Fibroblast of lung (primary cell): Measurements from ENCODE around the gene COL8A1. TPM values are rescaled to one million over a fixed set of nuclear protein-coding genes. Genes with fewer than 3 reads are reported as not detected.
"Not testable (repeated sequence)": the region's sequence is repeated elsewhere in the genome, so short reads cannot be mapped to it uniquely, and the experiment has no call there.

Experiments used
- DNase-seq, 2 donors: peaks; one replicate each; pipeline versions ENCODE4 v3.0.0 to v3.0.0-alpha.2; 2010; ENCODE audit warnings: low read depth in 2 of 2
- H2AFZ ChIP-seq: 2 replicates; pipeline ENCODE4 v1.5.1; 2012; ENCODE audit warnings: low read length, control low read depth, inconsistent platforms
- H3K27ac ChIP-seq: 2 replicates; pipeline ENCODE4 v1.5.1; 2011; ENCODE audit warnings: low read length, control low read depth; ENCODE audit not compliant: insufficient read depth
- H3K27me3 ChIP-seq: 2 replicates; pipeline ENCODE4 v1.5.1; 2011; ENCODE audit warnings: mild to moderate bottlenecking, low read length; ENCODE audit not compliant: control insufficient read depth, insufficient read depth
- H3K36me3 ChIP-seq: 2 replicates; pipeline ENCODE4 v1.5.1; 2011; ENCODE audit warnings: low read length; ENCODE audit not compliant: control insufficient read depth, insufficient read depth
- H3K4me1 ChIP-seq: 2 replicates; pipeline ENCODE4 v1.5.1; 2011; ENCODE audit warnings: low read length; ENCODE audit not compliant: control insufficient read depth, insufficient read depth; ENCODE audit errors: extremely low read depth
- H3K4me2 ChIP-seq: 2 replicates; pipeline ENCODE4 v1.5.1; 2011; ENCODE audit warnings: low read length, control low read depth; ENCODE audit not compliant: insufficient read depth; ENCODE audit errors: extremely low read depth
- H3K4me3 ChIP-seq, 4 experiments: fragments of 200-600 bp in 1 of 4; sonication (generic) in 1 of 4; replicated peaks in 1 of 4; 2 replicates each; pipeline ENCODE4 v1.5.1; 2011 to 2016; ENCODE audit warnings: low read length in 4 of 4, low read depth in 3 of 4, mild to moderate bottlenecking in 3 of 4, control low read depth in 2 of 4, inconsistent platforms in 1 of 4, mixed read lengths in 1 of 4; ENCODE audit not compliant: insufficient read depth in 1 of 4; ENCODE audit errors: control extremely low read depth in 1 of 4
- H3K79me2 ChIP-seq: 2 replicates; pipeline ENCODE4 v1.5.1; 2012; ENCODE audit warnings: mild to moderate bottlenecking, low read length, inconsistent platforms; ENCODE audit not compliant: control insufficient read depth, insufficient read depth
- H3K9ac ChIP-seq: 2 replicates; pipeline ENCODE4 v1.5.1; 2011; ENCODE audit warnings: mild to moderate bottlenecking, low read length, control low read depth; ENCODE audit not compliant: insufficient read depth
- H3K9me3 ChIP-seq: 2 replicates; pipeline ENCODE4 v1.5.1; 2012; ENCODE audit warnings: low read depth, low read length; ENCODE audit not compliant: control insufficient read depth, insufficient read depth
- H4K20me1 ChIP-seq: 2 replicates; pipeline ENCODE4 v1.5.1; 2011; ENCODE audit warnings: low read length; ENCODE audit not compliant: control insufficient read depth, insufficient read depth; ENCODE audit errors: extremely low read depth
- CTCF ChIP-seq, 2 donors: IDR thresholded peaks in 1 of 2; conservative IDR thresholded peaks in 1 of 2; 1 replicate in 1 of 2; 2 replicates in 1 of 2; pipeline ENCODE4 v1.5.1; 2011 to 2012; ENCODE audit warnings: low read length in 2 of 2, control low read depth in 1 of 2, inconsistent platforms in 1 of 2, low read depth in 1 of 2, mild to moderate bottlenecking in 1 of 2
- EZH2 ChIP-seq: IDR thresholded peaks from 2 replicates; pipeline ENCODE4 v1.5.1; 2012; ENCODE audit warnings: low read length, control low read depth, mild to moderate bottlenecking; ENCODE audit errors: missing control alignments
- polyA plus RNA-seq, 2 donors: library from polyadenylated mRNA; depleted of rRNA in 1 of 2; stranded (reverse) in 1 of 2; unstranded in 1 of 2; fragments of >200 nt; gene quantifications; 2 replicates each; pipeline ENCODE4 v1.2.1, GENCODE V29; 2011 to 2012; ENCODE audit warnings: missing spikeins in 1 of 2
- total RNA-seq: library from RNA; depleted of rRNA; stranded (reverse); fragments of >200 nt; gene quantifications from 2 replicates; pipeline ENCODE4 v1.2.1, GENCODE V29; 2014

Gene COL8A1
- total and polyA plus RNA-seq, 2 donors (not counting 1 experiment from before 2014, with no cell fraction given): 85.4 to 215 TPM

- Histone ChIP-seq H4K20me1 (no peaks in the 10 kb centered on the region), H3K27me3 (no peaks in the 10 kb centered on the region), H3K4me1 (no peaks in the 10 kb centered on the region), H3K9me3 (no peaks in the 10 kb centered on the region), H3K4me3 (no peak overlapping the region), H2AFZ (no peak overlapping the region), H3K4me2 (no peak overlapping the region), H3K9ac (no peak overlapping the region), H3K36me3 (no peaks in the 10 kb centered on the region), H3K27ac (no peak overlapping the region), H3K79me2 (no peaks in the 10 kb centered on the region)
- DNase-seq: no peak
- no peak for TF ChIP-seq CTCF (conservative IDR thresholded peaks at IDR 0.05 in 1 of 2, IDR thresholded peaks at IDR 0.05 in 1 of 2; ENCODE audit: low read depth in 1 of 2, low read length in 2 of 2)
- TF ChIP-seq EZH2: no peak
Observed at GRCh38 chr3:99730870-99731269, 92.5 kb downstream of the COL8A1 start.

- Histone ChIP-seq H3K4me1 (no peaks in the 10 kb centered on the region), H4K20me1 (no peaks in the 10 kb centered on the region), H3K79me2 (no peaks in the 10 kb centered on the region), H3K9me3 (no peaks in the 10 kb centered on the region), H3K4me2 (no peak overlapping the region), H3K27me3 (no peaks in the 10 kb centered on the region), H2AFZ (no peak overlapping the region), H3K36me3 (no peaks in the 10 kb centered on the region), H3K27ac (no peak overlapping the region), H3K9ac (no peak overlapping the region), H3K4me3 (no peak overlapping the region)
- TF ChIP-seq CTCF (conservative IDR thresholded peaks at IDR 0.05 in 1 of 2, IDR thresholded peaks at IDR 0.05 in 1 of 2; ENCODE audit: low read depth in 1 of 2, low read length in 2 of 2): no peak
- no peak for TF ChIP-seq EZH2
- no peak for DNase-seq
Observed at GRCh38 chr3:99731499-99731898, 93.1 kb downstream of the COL8A1 start.

GRCh38 chr3:99740371-99740770 lies 102.0 kb downstream of the COL8A1 start:
- H3K4me3 ChIP-seq, H3K79me2 ChIP-seq, H3K4me1 ChIP-seq, H4K20me1 ChIP-seq, H3K9me3 ChIP-seq, H2AFZ ChIP-seq, H3K4me2 ChIP-seq, H3K27me3 ChIP-seq, DNase-seq, H3K9ac ChIP-seq, H3K27ac ChIP-seq, H3K36me3 ChIP-seq: not testable (repeated sequence)
